ENCODE measurements around the gene CPT1B.

- TF ChIP-seq CTCF (IDR thresholded peaks at IDR 0.05): no peak
- no peak for TF ChIP-seq POLR2A (IDR thresholded peaks at IDR 0.05)
These were observed 5.2 kb upstream of the CPT1B start for GRCh38 chr22:50583294-50583861.

All from uterus (tissue), 2 donors.